ENCODE data around the gene CDK16. TPM values are rescaled to one million over a fixed set of nuclear protein-coding genes. Genes with fewer than 3 reads are reported as not detected.

Gene CDK16
- total and polyA plus RNA-seq, 9 of the 15 experiments (the other 6 are each of a cell fraction or from before 2014, with no cell fraction given), result 3.9 to 104 (median 57.5) TPM

- no peak for TF ChIP-seq THAP7 (CRISPR knock-in tag; IDR thresholded peaks at IDR 0.05)
- no peak for TF ChIP-seq E2F5 (CRISPR knock-in tag; IDR thresholded peaks at IDR 0.05)
- TF ChIP-seq TAL1 (IDR thresholded peaks at IDR 0.05), result no peak
Measured at GRCh38 chrX:47189906-47190305, 28.6 kb upstream of the CDK16 start (continued).

- Histone ChIP-seq H3K4me2 (ENCODE audit: insufficient read depth, low read length) (peak overlapping the region; percentile 50), H4K20me1 (replicated peaks; ENCODE audit: control insufficient read depth, insufficient read depth, low read length) (0 out of 2 replicates have a peak, but pooled peaks cover 4% of the 10 kb centered on the region), H3K9me3 (replicated peaks; ENCODE audit: control insufficient read depth, insufficient read depth, low read depth, low read length) (no peaks in the 10 kb centered on the region), H3K9me1 (ENCODE audit: control insufficient read depth, insufficient read depth, low read length) (no peaks in the 10 kb centered on the region), H3K4me3 (peak overlapping the region; percentile 48), H3K36me3 (ENCODE audit: control insufficient read depth, insufficient read depth, low read length) (peaks cover 21% of the 10 kb centered on the region; the same call in 1 of the 3 replicates), H3K27me3 (ENCODE audit: control insufficient read depth in 2 of 2, insufficient read depth in 2 of 2, low read length in 2 of 2) (no peaks in the 10 kb centered on the region), H3K79me2 (ENCODE audit: control insufficient read depth, insufficient read depth, low read length) (peaks cover 24% of the 10 kb centered on the region), H2AFZ (ENCODE audit: low read depth, low read length) (peak overlapping the region; percentile 81), H3K9ac (ENCODE audit: insufficient read depth in 1 of 2, low read depth in 2 of 2, low read length in 2 of 2) (peak overlapping the region; percentile 40 to 89), H3K4me1 (replicated peaks in 1 of 2; ENCODE audit: control insufficient read depth in 2 of 2, insufficient read depth in 2 of 2, low read length in 2 of 2) (peaks cover 4 to 25% of the 10 kb centered on the region in 2 experiments; a peak in 4 of 5 replicates), H3K27ac (ENCODE audit: extremely low read depth, low read depth, low read length) (peak overlapping the region; percentile 38; the same call in 2 of the 3 replicates)
- DNase-seq (ENCODE audit: extremely low read depth in 1 of 4, low spot score in 3 of 4) (peak; percentile 77 to 84 (median 79)), ATAC-seq (peak; percentile 77), FAIRE-seq (peak; percentile 65)
- WGBS (ENCODE audit: insufficient coverage, low coverage, missing lambda C conversion rate), result 25% methylated on average over 23 of the region's 40 CpGs
- ChIA-PET CTCF (ENCODE audit: low intra/inter-chr PET ratio) (interaction anchor here (0.5 to 0.6 kb wide), 3 partner anchors 234 to 333 kb away, joined by 3 to 4 read pairs (median 3); no protein-coding TSS in a partner anchor), POLR2A (interaction anchor here (0.6 to 1.3 kb wide), 5 partner anchors 16 to 323 kb away, joined by 3 to 4 read pairs (median 3); no protein-coding TSS in a partner anchor)
- intact Hi-C loops (cut with micrococcal nuclease) (loop anchor here (5.0 to 10.0 kb wide), 2 partner anchors 554 to 837 kb away; no protein-coding TSS in a partner anchor), in situ Hi-C loops (cut with MboI) (loop anchor here (10.0 kb wide), 2 partner anchors 194 to 334 kb away; no protein-coding TSS in a partner anchor)
- no TSS peak for BruUV-seq (replicated peaks)
- TF ChIP-seq ZNF277 (CRISPR knock-in tag; IDR thresholded peaks at IDR 0.05; ENCODE audit: borderline replicate concordance) (no peak), NBN (IDR thresholded peaks at IDR 0.05; ENCODE audit: low read depth) (no peak), SMARCE1 (IDR thresholded peaks at IDR 0.05) (no peak), ZNF436 (CRISPR knock-in tag; IDR thresholded peaks at IDR 0.05) (no peak), ELF1 (tag; IDR thresholded peaks at IDR 0.05) (no peak; the same call in 1 of the 2 replicates), KLF6 (CRISPR knock-in tag; IDR thresholded peaks at IDR 0.05; ENCODE audit: borderline replicate concordance) (no peak), SMAD1 (IDR thresholded peaks at IDR 0.05; ENCODE audit: low read depth, low read length, partially characterized antibody) (no peak), TBP (optimal IDR thresholded peaks at IDR 0.05; ENCODE audit: low read depth, low read length) (peak; percentile 69), TAF1 (IDR thresholded peaks at IDR 0.05; ENCODE audit: control insufficient read depth, extremely low read depth, insufficient read depth, low read length, severe bottlenecking) (peak; percentile 52), MNT (conservative IDR thresholded peaks at IDR 0.05) (peak; percentile 82 to 85), HCFC1 (IDR thresholded peaks at IDR 0.05; ENCODE audit: low read depth, low read length) (peak; percentile 89)
Measured at GRCh38 chrX:47190445-47191269, 27.8 kb upstream of the CDK16 start.
